Muscle of leg (tissue), 11 donors: ENCODE results near the gene CYTH4. TPM values are rescaled to one million over a fixed set of nuclear protein-coding genes. Genes with fewer than 3 reads are reported as not detected.
A peak's percentile ranks its signal among the peaks of the same experiment; 100 is the strongest.

ENCODE experiments used
- DNase-seq: peaks from one replicate; pipeline ENCODE4 v3.0.0; 2013
- H3K27ac ChIP-seq: one replicate; pipeline ENCODE4 v1.5.1; 2013; ENCODE audit warnings: mild to moderate bottlenecking, low read length, control low read depth
- H3K27me3 ChIP-seq: one replicate; pipeline ENCODE4 v1.6.1; 2013; ENCODE audit warnings: low read length; ENCODE audit not compliant: control insufficient read depth, insufficient read depth
- H3K36me3 ChIP-seq: one replicate; pipeline ENCODE4 v1.6.1; 2013; ENCODE audit warnings: low read length; ENCODE audit not compliant: control insufficient read depth, insufficient read depth
- H3K4me1 ChIP-seq: one replicate; pipeline ENCODE4 v1.6.1; 2013; ENCODE audit warnings: low read length; ENCODE audit not compliant: control insufficient read depth, insufficient read depth
- H3K4me3 ChIP-seq: one replicate; pipeline ENCODE4 v1.5.1; 2013; ENCODE audit warnings: low read length, control low read depth
- H3K9me3 ChIP-seq: replicated peaks from 2 replicates; pipeline ENCODE4 v1.6.1; 2013; ENCODE audit warnings: low read depth, low read length; ENCODE audit not compliant: control insufficient read depth
- WGBS: methylation state at CpG from one replicate; pipeline ENCODE4 v1.1.5; 2013; ENCODE audit warnings: missing lambda C conversion rate; ENCODE audit not compliant: insufficient coverage; 5-methylcytosine and 5-hydroxymethylcytosine counted together
- polyA plus RNA-seq, 8 donors: library from polyadenylated mRNA; unstranded; fragments of 120-200 nt; gene quantifications; one replicate each; pipeline versions ENCODE4 v1.2.1 to v1.2.3, GENCODE V29; 2013; ENCODE audit warnings: inconsistent platforms in 1 of 8, low replicate concordance in 1 of 8; ENCODE audit not compliant: insufficient read length in 8 of 8, insufficient read depth in 1 of 8
- total RNA-seq: library from RNA; stranded (reverse); fragments of 120-200 nt; gene quantifications from one replicate; pipeline ENCODE4 v1.2.4, GENCODE V29; 2013

CYTH4 gene
- total and polyA plus RNA-seq, 9 donors: 4.6 to 9.6 (median 5.8) TPM

DNA sequence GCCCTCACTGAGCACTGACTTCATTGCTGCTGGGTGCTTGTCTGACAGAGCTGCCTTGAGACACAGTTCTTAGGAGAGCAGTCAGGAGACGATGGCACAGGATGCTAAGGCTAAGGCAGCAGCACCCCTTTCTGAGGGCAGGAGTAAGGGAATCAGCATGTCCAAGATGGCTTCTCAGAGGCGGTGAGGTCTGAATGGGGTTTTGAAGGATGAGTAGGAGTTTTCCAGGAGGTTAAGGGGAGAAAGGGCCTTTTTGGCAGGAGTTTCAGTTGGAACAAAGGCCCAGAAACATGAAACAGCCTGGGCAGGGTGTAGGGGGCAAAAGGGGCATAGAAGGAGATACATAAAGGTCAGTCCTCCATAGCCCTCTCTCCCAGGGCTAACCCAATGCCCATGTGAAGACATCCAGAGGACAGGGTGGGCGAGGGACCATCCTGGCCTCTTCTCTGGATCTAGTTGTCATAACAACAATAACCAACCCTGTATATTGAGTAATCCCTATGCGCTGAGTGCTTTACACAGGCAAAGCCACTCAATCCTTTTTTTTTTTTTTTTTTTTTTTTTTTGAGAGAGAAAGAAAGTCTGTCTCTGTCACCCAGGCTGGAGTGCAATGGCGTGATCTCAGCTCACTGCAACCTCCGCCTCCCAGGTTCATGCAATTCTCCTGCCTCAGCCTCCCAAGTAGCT lies 19.0 kb downstream of the CYTH4 start:
- no peaks in the 10 kb centered on the region for H3K9me3 ChIP-seq
- WGBS: 90% methylated on average over 2 of the region's 6 CpGs
- no peaks in the 10 kb centered on the region for H3K36me3 ChIP-seq
- no peak for DNase-seq
- no peaks in the 10 kb centered on the region for H3K27me3 ChIP-seq
- no peak overlapping the region for H3K4me3 ChIP-seq
- no peak overlapping the region for H3K27ac ChIP-seq
- peaks cover 15% of the 10 kb centered on the region for H3K4me1 ChIP-seq

DNA sequence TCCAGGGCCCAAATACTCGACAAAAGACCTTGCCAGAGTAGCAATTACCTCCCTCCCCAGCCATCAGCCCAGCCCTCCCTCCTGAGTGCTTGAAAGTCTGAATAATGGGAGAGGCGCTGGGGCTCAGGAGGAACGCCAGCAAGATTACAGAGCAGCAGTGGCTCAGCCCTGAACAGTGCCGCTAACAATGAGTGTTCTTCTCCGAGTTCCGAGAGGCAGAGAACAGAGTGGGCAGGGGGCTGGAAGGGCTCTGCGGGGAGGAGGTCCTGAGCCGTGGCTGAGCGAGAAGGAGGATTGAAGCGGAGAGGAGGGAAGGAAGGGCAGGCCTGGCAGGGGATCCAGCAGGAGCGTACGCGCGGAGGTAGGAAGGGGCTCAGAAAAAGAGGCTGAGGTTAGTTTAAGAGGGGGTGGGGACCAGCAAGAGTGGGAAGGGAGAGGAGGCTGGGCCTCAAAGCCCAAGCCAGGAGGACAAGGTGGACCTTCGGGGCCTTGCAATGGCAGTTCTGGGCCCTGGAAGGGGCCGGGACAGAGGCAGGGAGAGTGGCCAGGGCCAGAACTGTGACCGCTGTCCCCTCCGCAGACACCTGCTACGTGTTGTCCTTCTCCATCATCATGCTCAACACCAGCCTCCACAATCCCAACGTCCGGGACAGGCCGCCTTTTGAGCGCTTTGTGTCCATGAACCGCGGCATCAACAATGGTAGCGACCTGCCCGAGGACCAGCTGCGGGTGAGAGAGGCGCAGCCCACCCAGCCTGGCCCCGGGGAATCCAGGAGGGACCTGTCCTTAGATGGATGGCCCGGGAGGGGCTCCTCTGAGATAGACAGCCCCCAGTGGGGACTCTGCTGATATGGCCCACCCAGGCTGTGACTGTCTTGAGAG lies 20.6 kb downstream of the CYTH4 start:
- H3K36me3 ChIP-seq: no peaks in the 10 kb centered on the region
- DNase-seq: no peak
- 57% methylated on average over 30 of the region's 31 CpGs for WGBS
- no peaks in the 10 kb centered on the region for H3K9me3 ChIP-seq
- no peak overlapping the region for H3K27ac ChIP-seq
- no peaks in the 10 kb centered on the region for H3K27me3 ChIP-seq
- no peak overlapping the region for H3K4me3 ChIP-seq
- peaks cover 31% of the 10 kb centered on the region for H3K4me1 ChIP-seq

DNA sequence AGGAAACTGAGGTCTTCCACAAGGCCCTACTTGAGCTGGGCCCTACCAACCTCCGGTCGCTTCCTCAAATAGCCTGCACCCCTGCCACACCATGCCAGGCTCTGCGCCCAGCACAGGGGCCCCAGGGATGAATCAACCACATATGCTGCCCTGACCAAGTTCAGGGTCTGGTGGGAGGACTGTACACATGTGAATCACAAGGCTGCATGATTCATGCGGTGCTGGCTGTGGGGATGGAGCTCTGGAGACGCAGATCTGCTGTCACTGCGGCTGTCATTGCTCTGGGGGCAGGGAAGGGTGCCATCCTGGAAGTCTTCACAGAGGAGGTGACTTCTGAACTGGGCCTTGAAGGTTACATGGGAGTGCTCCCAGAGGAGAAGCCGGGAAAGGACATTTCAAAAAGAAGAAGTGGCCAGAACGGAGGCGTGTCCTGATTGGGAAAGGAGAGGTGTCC lies 21.5 kb downstream of the CYTH4 start:
- peaks cover 40% of the 10 kb centered on the region for H3K4me1 ChIP-seq
- no peak overlapping the region for H3K27ac ChIP-seq
- H3K9me3 ChIP-seq: no peaks in the 10 kb centered on the region
- WGBS: 73% methylated on average over 6 of the region's 9 CpGs
- DNase-seq: no peak
- no peak overlapping the region for H3K4me3 ChIP-seq
- no peaks in the 10 kb centered on the region for H3K36me3 ChIP-seq
- no peaks in the 10 kb centered on the region for H3K27me3 ChIP-seq

DNA sequence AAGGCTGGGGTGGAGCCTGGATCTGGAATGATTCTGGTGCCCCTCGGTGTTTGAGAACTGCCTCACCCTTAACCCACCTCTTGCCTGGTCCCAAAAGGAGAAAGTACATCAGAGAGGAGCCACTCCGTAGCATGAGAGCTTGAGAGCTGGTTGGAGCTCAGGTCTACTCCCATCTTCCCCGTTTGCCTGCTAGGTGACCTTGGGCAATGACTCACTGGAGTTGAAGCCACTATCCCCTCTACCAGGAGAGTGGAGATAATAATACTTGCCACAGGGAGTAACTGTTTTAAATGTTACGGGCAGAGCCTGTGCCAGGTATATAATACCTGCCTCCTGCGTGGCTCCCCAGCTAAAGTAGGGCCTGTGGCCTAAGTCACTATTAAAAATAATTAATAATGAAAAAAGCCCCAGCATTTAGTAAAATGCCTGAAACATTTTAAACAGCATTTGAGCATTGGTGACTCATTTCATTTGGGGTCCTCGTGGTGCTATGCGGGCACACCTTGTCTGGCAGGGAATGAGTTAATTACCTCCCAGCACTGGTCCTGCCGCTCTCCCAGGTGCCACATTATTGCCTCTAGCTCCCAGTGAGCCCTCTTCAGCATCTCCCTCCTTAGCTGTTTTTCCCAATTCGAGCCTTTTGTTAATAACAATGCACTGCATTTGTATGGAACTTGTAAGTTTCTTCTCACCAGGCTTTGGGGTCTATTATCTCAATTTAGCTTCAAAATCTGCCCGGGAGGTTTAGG lies 22.5 kb downstream of the CYTH4 start:
- no peak overlapping the region for H3K27ac ChIP-seq
- H3K27me3 ChIP-seq: no peaks in the 10 kb centered on the region
- no peaks in the 10 kb centered on the region for H3K36me3 ChIP-seq
- no peak overlapping the region for H3K4me3 ChIP-seq
- peaks cover 49% of the 10 kb centered on the region for H3K4me1 ChIP-seq
- 52% methylated on average over 2 of the region's 10 CpGs for WGBS
- no peaks in the 10 kb centered on the region for H3K9me3 ChIP-seq
- DNase-seq: no peak

DNA sequence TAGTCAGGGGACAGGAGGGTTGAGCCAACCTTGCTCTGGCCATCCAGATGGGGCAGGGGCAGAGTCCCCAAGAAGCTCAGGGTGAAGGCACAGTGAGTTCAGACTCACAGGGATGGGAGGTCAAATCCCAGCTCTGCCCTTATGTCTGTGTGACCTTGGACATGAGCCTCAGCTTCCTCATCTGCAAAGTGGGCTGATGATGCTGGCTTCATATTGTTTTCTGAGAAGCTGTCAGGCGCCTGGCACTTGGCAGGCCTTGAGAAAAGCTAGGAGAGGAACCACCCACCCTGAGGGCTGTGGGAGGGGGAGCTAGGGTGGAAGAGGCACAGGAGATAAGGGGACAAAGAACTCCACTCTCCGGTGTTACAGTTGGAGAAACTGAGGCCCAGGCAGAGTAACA lies 23.6 kb downstream of the CYTH4 start:
- H3K36me3 ChIP-seq: no peaks in the 10 kb centered on the region
- H3K9me3 ChIP-seq: no peaks in the 10 kb centered on the region
- H3K27me3 ChIP-seq: no peaks in the 10 kb centered on the region
- H3K4me3 ChIP-seq: no peak overlapping the region
- peaks cover 54% of the 10 kb centered on the region for H3K4me1 ChIP-seq
- WGBS: 83% methylated on average over 2 of the region's 2 CpGs
- DNase-seq: no peak
- H3K27ac ChIP-seq: no peak overlapping the region

DNA sequence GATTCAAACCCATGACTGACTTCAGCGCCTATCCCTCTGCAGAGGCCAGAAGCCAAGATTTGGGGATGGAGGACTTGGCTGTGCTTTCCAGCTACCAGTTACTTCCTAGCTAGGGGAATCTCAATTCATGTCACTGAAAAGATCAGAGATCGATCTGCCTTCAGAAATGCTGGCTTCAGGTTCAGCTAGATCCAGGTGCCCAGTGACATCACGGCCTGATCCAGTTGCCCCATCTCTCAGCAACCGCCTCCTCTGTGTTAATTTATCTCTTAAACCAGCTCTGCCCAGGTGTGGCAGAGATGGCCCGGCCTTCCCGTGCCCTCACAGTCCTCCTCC lies 24.2 kb downstream of the CYTH4 start:
- H3K27ac ChIP-seq: peak overlapping the region; percentile 89

DNA sequence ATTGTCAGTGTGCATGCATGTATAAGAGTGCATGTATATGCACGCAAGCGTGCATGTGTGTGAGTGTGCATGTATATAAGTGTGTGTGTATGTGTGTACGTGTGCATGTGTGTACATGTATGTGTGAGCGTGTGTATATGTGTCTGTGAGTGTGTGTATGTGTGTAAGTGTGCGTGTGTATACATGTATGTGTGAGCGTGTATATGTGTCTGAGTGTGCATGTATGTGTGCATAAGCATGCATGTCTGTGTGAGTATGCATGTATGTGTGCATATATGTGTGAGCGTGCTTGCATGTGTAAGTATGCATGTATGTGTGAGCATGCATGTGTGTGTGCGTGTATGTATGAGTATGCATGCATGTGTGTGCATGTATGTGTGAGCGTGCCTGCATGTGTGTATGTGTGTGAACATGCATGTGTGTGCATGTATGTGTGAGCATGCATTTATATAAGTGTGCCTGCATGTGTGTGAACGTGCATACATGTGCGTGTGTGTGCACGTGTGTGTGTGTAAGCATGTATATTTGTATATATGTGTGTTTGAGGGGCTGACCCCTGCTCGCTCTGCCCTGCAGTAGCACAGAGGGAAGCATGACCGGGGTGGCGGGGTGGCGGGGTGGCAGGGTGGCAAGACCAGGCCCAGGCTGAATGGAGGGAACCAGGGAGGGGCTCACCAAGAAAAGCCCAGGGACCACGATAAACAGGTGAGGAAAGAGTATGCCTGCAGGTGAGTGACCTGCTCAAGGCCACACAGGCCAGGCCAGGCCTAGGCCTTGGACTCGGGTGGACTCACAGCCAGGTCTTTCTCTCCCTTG lies 26.3 kb downstream of the CYTH4 start:
- peaks cover 49% of the 10 kb centered on the region for H3K4me1 ChIP-seq
- 85% methylated on average over 18 of the region's 18 CpGs for WGBS
- H3K36me3 ChIP-seq: no peaks in the 10 kb centered on the region
- H3K27me3 ChIP-seq: peaks cover 2% of the 10 kb centered on the region
- no peak overlapping the region for H3K27ac ChIP-seq
- no peak for DNase-seq
- H3K4me3 ChIP-seq: no peak overlapping the region
- no peaks in the 10 kb centered on the region for H3K9me3 ChIP-seq

More for the DNA sequence above, 24.2 kb downstream of the CYTH4 start:
- H3K4me3 ChIP-seq: no peak overlapping the region
- DNase-seq: no peak
- no peaks in the 10 kb centered on the region for H3K36me3 ChIP-seq
- H3K27me3 ChIP-seq: no peaks in the 10 kb centered on the region
- H3K9me3 ChIP-seq: no peaks in the 10 kb centered on the region
- H3K4me1 ChIP-seq: peaks cover 54% of the 10 kb centered on the region
- 51% methylated on average over 5 of the region's 6 CpGs for WGBS

DNA sequence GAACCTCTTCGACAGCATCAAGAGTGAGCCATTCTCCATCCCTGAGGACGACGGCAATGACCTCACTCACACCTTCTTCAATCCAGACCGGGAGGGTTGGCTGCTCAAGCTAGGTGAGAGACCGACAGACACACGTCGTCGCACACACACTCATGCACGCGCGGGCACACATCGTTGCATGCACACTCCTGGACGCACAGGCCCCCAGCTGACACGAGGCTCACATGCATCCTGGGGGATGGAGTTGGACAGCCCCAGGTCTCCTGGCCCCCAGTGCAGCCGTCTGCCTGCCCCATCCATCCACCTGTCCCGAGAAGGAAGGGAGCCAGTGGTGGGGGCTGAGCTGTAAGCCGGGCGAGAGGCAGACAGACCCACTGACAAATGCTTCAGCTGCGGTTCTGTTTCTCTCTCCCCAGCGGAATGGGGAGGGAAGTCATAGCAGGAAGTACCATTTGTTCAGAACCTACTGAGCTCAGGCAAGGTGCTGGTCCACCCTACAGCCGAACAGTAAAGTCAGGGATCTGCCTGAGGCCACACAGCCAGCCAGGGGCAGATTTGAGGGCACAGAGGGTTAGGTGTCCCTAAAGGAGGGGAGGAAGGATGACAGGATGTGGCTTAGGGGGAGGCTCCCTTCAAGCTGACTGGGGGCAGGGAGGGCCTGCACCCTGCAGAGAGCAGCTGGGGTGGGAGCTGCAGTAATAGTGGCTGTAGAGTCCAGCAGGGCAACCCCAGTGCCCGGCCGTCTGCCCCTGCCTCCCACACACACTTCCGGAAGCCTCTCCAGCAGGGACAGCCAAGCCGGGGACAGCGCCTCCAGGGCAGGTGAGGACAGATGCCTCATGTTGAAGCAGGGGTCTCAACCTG lies 27.1 kb downstream of the CYTH4 start:
- DNase-seq: no peak
- no peak overlapping the region for H3K27ac ChIP-seq
- 44% methylated on average over 18 of the region's 26 CpGs for WGBS

DNA sequence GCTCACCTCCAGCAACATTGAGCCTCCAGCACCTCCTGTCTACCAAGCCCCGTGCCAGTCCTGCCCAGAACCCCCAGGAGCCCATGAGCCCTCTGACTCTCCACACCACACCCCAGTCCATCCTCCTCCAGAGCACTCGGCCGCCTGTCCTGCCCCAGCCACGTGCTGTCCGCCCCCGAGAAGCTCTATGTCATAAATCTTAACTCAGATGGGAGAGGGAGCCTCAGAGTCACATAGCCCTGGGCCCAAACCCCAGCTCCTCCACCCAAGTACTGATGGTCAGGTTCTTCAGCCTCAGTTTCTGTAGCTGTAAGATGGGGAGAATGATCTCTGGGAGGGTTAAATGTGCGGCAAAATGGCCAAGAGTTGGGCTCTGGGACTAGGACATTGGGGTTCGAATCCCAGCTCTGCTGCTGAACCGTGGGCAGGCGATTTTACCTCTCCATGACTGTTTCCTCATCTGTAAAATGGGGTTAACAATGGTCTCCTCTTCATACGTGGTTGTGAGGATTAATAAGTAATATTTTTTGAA lies 27.8 kb downstream of the CYTH4 start:
- peaks cover 6% of the 10 kb centered on the region for H3K27me3 ChIP-seq
- no peaks in the 10 kb centered on the region for H3K36me3 ChIP-seq
- H3K27ac ChIP-seq: no peak overlapping the region
- 67% methylated on average over 2 of the region's 11 CpGs for WGBS
- H3K4me1 ChIP-seq: peaks cover 56% of the 10 kb centered on the region
- H3K9me3 ChIP-seq: no peaks in the 10 kb centered on the region
- no peak overlapping the region for H3K4me3 ChIP-seq
- DNase-seq: no peak

More for the DNA sequence above, 27.1 kb downstream of the CYTH4 start:
- Histone ChIP-seq H3K4me3 (no peak overlapping the region), H3K36me3 (no peaks in the 10 kb centered on the region), H3K9me3 (no peaks in the 10 kb centered on the region), H3K27me3 (peaks cover 6% of the 10 kb centered on the region), H3K4me1 (peaks cover 55% of the 10 kb centered on the region)
